GM21423 (cell line): ENCODE data around the gene ZBTB7B.

Source experiments
- ATAC-seq: cut with Tn5 transposase; IDR thresholded peaks from one replicate; pipeline ENCODE4 v1.9.1; 2021; ENCODE audit warnings: mild to moderate bottlenecking, moderate library complexity; ENCODE audit not compliant: unreplicated experiment

The ZBTB7B gene

DNA sequence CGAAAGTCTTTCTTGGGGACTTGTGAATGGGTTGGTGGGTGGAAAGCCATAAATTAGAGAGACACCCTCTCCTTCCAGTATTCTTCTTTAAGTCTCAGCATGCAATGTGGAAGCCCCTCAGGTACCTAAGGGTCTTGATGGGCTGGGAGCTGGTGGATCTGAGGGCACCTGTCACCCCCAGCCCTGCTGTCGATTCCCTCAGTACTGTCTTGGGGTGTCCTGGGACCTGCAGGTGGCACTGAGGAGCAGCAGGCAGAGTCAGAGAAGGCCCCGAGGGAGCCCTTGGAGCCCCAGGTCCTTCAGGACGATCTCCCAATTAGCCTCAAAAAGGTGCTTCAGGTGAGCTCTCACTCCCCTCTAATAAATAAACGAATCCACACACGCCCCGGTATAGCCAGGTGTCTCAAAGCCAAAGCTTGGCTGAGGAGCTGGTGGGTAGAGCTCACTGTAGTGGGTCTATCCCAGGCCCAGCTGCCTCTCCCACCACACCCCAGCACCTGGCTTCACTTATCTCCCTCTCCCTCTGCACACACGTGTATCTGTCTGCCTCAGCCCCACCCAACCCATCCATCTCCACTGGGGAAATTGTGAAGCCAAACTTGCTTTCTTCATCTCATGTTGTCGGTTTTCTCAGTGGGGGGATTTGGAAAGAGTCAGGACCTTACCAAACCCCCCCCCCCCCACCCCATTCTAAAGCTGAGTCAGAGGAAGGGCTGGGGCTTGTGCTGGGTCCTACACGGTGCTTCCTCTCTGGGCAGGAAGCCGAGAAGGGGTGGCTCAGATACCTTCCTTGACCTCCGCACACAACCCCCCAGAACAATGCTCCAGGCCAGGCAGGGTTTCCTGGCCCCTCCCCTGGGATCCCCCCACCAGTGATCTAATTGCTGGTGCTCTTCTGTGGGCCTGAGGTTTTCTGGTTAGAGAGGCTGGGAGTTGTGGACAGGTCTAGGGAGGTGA, 50.1 kb downstream of the ZBTB7B start:
- ATAC-seq, result no peak

DNA sequence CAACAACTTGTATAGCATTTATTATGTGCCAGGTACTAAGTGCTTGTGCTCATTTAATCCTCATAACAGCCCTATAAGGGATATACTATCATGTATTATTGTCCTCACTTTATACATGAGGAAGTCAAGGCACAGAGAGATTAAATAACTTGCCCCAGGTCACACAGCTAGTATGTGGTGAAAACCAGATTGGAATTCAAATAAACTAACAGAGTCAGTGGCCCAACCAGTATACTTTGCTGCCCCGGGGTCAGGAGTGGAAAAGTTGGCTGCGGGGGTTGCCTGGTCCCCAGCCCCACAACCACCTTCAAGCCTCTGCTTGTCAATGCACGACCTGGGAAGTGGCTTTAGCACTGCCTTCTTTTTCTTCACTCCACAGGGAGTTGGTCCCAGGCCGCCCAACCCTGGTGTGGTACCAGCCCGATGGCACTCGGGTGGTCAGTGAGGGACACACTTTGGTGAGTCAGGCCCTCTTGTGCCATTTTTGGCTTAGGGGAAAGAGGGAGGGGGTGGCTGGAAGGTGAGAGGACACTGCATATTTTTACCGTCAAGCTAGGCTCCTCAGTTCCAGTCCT, 51.0 kb downstream of the ZBTB7B start:
- ATAC-seq, result no peak

DNA sequence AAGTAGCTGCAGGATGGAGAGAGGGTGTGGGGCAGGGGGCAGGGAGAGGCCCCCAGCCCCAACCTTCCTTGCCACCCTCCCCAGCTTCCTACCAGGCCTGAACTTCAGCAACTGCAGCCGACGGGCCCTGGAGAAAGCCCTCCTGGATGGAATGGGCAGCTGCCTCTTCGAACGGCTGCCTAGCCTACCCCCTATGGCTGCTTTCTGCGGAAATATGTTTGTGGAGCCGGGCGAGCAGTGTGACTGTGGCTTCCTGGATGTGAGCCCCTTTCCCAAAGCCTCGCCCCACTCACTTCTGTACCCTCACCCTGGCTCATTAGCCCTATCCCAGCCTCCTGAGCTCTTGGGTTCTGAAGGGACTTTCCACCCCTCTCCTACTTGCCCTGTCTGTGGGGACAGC, 54.5 kb downstream of the ZBTB7B start:
- no peak for ATAC-seq

GRCh38 chr1:155057788-155058211, 55.2 kb downstream of the ZBTB7B start:
- ATAC-seq, result no peak

GRCh38 chr1:155060736-155061135, 58.1 kb downstream of the ZBTB7B start:
- ATAC-seq, result no peak

DNA sequence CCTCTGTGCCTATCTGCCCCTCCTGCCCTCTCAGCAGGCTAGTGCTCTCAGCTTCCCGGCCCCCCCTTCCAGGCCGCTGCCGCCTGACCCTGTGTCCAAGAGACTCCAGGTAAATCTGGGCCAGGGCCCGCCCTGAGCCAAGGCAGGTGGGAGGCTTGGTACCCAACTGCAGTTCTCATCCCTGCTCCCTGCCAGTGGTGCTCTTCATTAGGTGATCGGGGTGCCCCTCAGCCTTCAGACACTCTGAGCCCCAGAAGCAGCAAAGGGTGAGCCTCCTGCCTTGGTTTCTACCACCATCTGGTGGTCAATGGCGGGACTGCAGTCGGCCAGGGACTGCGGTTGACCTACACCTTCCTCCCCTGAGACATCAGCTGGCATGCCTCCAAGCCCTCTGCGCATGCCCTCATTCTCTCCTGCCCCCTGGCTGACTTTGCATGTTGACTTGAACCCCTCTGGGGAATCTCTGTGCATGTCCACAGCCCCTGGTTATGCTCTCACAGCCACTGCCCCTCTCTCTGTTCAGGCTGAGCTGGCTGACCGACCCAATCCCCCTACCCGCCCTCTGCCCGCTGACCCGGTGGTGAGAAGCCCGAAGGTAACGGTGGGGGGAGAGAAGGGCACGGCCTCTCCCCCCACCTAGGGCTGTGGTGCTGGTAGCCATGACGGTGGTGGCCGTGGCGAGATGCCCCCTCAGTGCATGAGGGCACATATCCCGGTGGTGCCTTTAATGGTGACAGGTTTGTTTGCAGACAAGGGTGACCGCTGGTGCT, 59.0 kb downstream of the ZBTB7B start:
- ATAC-seq, result peak; percentile 46

GRCh38 chr1:155062151-155062686, 59.6 kb downstream of the ZBTB7B start:
- ATAC-seq, result no peak

DNA sequence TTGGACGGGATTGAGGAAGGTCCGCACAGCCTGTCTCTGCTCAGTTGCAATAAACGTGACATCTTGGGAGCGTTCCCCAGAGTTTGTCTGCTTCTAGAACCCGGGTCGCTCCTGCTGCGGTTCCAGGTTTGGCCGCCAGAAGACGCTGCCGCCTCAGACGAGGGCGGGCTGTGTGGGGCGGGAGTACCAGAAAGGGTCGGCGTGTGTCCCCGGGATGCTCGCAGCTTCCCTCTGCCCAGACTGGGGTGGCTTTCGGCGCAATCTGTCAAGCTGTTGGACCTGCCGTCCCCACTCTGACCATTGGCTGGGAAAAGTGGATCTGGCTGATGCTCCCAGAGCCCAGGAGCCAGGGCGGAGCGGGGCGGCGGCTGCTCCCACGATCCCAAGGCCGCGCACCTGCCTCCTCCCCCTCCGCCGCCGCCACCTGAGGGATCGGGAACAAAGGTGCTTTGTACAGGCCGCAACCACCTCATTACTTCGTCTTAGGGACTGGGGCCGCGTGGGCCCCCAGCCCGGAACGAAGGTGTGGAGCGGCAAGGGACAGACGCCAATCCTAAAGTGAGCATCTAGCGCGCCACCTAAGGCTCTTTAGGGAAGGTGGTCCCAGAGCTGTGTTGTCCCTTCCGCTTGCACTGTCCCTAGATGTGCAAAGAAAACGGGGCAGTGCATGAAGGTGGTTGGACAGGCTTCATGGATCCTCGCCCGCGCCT, 60.3 kb downstream of the ZBTB7B start:
- ATAC-seq, result no peak

DNA sequence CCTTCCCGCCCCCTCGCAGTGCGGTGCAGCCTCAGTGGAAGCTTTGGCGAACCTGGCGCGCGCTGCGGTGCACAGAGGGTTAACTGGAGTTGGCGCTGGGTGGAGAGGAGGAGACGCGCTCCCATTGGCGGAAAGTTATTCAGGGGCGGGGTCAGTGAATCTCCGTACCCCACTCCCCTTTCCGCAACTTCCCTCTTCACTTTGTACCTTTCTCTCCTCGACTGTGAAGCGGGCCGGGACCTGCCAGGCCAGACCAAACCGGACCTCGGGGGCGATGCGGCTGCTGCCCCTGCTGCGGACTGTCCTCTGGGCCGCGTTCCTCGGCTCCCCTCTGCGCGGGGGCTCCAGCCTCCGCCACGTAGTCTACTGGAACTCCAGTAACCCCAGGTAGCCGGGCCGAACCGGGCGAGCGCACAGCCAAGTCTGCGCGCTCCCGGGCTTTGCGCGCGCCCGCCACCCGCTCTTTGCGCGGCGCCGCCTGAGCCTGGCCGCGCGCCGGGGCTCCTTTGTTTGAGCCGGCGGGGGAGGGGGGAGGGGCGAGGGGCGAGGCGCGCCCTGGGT, 61.0 kb downstream of the ZBTB7B start, which contains the start of gene EFNA4:
TSS of gene EFNA4 (plus strand) at position 191 of the 561 bp plus-strand sequence. CDS start at position 275, 84 bp downstream.
- peak; percentile 62 for ATAC-seq

GRCh38 chr1:155064111-155064831, 61.7 kb downstream of the ZBTB7B start:
- ATAC-seq, result no peak

GRCh38 chr1:155064832-155065429, 62.3 kb downstream of the ZBTB7B start:
- ATAC-seq, result no peak

GRCh38 chr1:155066777-155067176, 64.2 kb downstream of the ZBTB7B start:
- ATAC-seq, result no peak
